HG03108 (cell line): ENCODE results near the gene PCSK5.
"Not testable (repeated sequence)": the region's sequence is repeated elsewhere in the genome, so short reads cannot be mapped to it uniquely, and the experiment has no call there.

ENCODE experiments used
- ATAC-seq: cut with Tn5 transposase; IDR thresholded peaks from one replicate; pipeline ENCODE4 v1.9.1; 2021; ENCODE audit warnings: moderate library complexity; ENCODE audit not compliant: unreplicated experiment

Gene PCSK5

GRCh38 chr9:75889577-75889976, 896 bp upstream of the PCSK5 start:
- ATAC-seq = no peak

DNA sequence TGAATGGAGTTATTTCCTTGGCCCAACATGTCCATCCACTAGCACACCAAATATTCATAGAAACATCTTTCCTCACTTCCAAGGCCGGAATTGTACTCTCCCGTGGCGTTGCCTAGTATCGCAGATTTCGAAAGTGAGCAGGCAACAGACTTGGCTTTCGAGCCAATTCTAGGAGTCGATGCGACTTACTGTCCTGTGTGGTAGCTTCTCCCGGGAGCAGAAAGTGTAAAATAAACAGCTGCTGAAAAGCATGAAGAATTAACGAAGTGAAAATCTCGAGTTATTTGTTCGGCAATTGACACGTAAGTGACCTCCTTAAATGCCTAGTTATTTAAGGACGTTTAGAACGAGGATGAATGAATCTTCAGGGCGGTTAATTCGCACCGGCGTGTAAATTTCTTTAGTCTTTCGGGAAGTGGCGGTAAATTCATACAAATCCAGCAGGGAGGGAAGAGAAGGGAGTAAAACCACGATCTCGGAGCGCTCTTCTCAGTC, 449 bp upstream of the PCSK5 start:
- no peak for ATAC-seq

DNA sequence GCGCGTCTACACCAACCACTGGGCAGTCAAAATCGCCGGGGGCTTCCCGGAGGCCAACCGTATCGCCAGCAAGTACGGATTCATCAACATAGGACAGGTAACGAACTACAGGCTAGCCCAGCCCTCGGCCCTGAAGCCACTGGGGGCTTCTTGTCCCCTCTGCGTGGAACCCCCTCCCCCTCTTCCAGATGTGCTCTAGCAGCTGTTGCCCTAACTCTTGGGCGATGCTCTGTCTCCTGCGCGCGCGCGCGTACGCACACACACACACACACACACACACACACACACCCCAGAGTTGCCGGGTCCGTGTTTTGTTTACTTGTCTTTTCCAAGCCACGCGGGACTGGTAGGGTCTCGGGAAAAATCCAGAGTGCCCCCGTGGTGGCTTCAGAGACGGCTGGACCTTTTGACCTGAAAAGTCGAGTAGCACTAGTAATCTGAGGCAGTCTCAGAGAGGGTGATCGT, 836 bp downstream of the PCSK5 start:
- ATAC-seq = no peak

GRCh38 chr9:75891771-75892215, 1.3 kb downstream of the PCSK5 start:
- ATAC-seq = no peak

GRCh38 chr9:75892216-75892911, 1.9 kb downstream of the PCSK5 start:
- no peak for ATAC-seq

- no peak for ATAC-seq
These were observed 2.6 kb downstream of the PCSK5 start for GRCh38 chr9:75893106-75893505.

- ATAC-seq = no peak
These were observed 4.1 kb downstream of the PCSK5 start for GRCh38 chr9:75894566-75894965.

DNA sequence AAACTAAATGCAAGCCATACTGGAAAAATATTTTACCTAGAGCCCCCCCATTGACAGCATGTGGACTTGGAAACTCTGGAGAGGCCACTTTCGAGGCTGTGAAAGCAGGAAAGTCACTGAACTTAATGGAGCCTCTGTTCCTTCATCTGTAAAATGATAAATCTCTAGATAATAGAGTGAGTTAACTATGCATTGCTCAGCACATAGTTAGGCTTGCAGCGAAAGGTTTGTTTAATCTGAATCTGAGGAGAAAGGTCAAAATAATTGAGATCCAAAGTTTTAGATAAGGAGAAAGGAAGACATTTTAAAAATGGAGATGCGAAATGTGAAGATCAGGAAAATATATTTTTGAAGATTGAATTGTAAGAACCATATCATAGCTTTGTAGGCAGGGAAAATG, 4.6 kb downstream of the PCSK5 start:
- no peak for ATAC-seq

- no peak for ATAC-seq
These were observed 5.7 kb downstream of the PCSK5 start for GRCh38 chr9:75896193-75896592.

DNA sequence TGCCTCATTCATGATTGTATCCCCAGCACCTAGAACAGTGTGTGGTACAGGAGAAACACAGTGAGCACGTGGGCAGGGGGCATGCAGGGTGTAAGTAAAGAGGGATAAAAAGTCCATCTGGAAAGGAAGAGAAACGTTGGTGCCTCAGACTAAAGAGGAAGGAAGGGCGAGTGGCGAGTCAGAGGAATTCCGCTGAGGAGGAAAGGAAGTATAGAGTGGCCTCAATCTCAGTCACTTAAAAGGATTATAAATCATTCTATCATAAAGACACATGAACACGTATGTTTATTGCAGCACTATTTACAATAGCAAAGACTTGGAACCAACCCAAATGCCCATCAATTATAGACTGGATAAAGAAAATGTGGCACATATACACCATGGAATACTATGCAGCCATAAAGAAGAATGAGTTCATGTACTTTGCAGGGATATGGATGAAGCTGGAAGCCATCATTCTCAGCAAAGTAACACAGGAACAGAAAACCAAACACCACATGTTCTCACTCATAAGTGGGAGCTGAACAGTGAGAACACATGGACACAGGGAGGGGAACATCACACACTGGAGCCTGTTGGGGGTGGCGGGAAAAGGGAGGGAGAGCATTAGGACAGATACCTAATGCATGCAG, 10.5 kb downstream of the PCSK5 start:
- not testable (repeated sequence) for ATAC-seq

DNA sequence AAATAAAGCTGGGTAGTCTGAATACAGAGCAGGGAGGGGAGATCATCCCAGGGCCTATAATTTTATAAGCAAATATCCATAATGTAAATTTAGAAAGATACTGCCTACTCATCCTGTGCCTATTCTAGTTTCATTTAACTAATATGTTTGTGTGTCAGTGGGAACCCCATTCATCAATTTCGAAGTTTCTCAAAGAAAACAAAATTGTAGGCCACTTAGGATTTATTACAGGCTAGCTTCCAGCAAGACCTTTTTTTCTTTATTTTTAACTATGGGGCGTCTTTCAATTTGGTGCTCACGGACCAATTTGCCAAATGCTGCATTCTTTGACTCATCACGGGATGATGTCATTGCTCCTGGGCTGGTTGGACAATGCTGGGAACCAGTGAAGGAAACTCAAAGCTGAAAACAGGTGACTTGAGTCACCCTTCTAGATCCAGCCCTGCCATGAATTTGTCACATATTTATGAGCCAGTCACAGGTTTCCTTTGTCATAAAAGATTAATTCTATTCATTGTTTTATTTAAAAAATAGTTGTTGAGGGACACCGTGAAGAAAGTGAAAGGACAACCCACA, 13.4 kb downstream of the PCSK5 start:
- no peak for ATAC-seq

DNA sequence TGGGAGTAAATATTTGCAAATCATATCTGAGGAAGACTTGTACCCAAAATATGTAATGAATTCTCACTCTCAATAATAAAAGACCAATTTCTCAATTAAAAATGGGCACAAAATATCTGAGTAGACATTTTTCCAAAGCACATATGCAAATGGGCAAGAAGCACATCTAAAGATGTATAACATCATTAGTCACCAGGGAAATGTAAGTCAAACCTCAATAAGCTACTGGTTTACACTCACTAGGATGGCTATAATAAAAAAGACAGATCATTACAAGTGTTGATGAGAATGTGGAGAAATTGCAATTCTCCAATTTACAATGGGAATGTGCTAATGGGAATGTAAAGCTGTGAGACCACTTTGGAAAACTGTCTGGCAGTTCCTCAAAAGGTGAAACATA, 13.9 kb downstream of the PCSK5 start:
- no peak for ATAC-seq

GRCh38 chr9:75906531-75906930, 16.1 kb downstream of the PCSK5 start:
- ATAC-seq = no peak

DNA sequence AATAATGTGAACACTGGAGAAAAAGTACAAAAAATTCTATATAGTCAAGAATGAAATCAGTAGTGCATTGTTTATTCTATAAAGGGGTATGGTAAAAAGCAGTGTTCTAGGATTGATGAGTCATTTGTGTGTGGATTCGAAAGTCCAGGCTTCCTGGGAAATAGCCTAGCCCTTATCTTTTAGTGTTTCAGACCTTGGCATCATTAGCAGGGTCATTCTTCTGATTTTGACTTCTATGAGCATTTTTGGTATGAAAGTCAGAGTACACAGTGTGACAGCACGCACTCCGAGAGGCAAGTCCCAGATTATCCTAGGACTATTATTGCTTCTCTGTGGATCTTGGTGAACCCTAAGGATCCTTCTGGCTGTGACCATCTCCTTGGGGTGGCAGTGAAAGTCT, 16.9 kb downstream of the PCSK5 start:
- no peak for ATAC-seq

DNA sequence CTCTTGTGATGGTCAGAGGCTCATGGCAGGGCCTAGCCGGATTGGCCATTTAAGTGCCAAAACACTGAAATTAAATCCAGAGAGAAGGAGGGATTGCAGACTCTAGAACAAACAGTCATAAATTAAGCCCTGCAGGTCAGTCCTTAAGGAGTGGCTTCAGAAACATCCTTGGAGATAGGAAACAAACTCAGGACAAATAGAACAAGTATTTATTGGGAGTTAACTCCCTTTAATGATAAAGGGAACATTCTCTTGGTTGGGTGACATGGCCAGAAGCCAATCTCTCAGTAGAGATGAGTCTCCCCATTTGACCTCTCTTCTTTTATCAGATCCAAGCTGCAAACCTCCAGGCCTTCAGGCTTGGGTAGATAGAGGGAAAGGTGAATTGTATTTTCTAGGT, 17.4 kb downstream of the PCSK5 start:
- no peak for ATAC-seq

- no peak for ATAC-seq
These were observed 19.3 kb downstream of the PCSK5 start for GRCh38 chr9:75909776-75910175.

DNA sequence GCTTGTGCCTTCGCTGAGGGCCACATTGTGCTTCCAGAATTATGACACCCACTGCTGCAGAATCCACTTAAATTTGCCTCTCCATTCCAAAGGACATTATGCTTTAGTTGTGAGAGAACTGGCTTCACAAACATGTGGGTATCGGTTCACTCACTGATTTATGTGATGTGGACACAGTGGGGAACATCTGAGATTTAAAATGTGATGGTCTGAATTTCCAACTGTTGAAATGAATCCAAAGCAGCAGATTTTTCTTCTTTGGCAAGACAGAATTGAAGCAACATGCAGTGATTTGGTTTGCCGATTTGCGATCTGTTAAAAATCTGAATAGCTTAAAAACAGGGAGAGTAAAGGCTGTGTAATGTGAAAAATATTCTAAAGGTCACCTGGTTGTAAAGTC, 20.3 kb downstream of the PCSK5 start:
- ATAC-seq = no peak

- ATAC-seq = no peak
These were observed 20.9 kb downstream of the PCSK5 start for GRCh38 chr9:75911390-75911789.

DNA sequence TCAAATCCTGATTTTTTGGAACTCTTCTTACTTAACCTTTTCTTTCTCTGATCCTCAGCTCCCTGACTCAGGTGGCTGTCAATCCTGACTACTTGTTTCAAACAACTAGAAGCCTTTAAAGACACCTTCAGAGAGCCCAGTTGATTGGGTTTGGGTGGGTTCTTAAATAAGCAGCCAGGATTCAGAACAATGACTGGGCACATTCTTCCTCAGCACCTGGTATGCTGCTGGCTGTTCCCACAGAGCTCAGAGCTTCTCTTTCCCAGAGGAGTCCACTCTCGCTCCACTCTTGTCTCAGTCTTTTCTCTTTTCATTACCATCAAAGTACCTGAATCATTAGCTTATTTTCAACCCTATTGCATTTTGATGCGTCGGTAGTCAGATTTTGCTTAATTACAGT, 22.5 kb downstream of the PCSK5 start:
- no peak for ATAC-seq

- ATAC-seq = no peak
These were observed 23.5 kb downstream of the PCSK5 start for GRCh38 chr9:75914002-75914401.

GRCh38 chr9:75914883-75915452, 24.5 kb downstream of the PCSK5 start:
- no peak for ATAC-seq

- ATAC-seq = no peak
These were observed 27.7 kb downstream of the PCSK5 start for GRCh38 chr9:75918154-75918553.
